HT1080 (cell line): ENCODE measurements around the gene CAMK4. TPM values are rescaled to one million over a fixed set of nuclear protein-coding genes. Genes with fewer than 3 reads are reported as not detected.
A peak's percentile ranks its signal among the peaks of the same experiment; 100 is the strongest.

Source experiments
- DNase-seq: peaks from one replicate; pipeline ENCODE4 v3.0.0-alpha.2; 2015; ENCODE audit warnings: low read depth
- polyA plus RNA-seq, 2 experiments: library from polyadenylated mRNA; depleted of rRNA; stranded (reverse); fragments of >200 nt; gene quantifications; 2 replicates each; pipeline ENCODE4 v1.2.3, GENCODE V29; 2015
- total RNA-seq: library from RNA; depleted of rRNA; stranded (reverse); fragments of >200 nt; shearing (Covaris generic); gene quantifications from 2 replicates; pipeline ENCODE4 v1.2.3, GENCODE V29; 2014; rRNA removed

The CAMK4 gene
- total RNA-seq, result 28.0 and 35.4 TPM in 2 replicates
- 11.8 and 12.5 TPM in 2 replicates for polyA plus RNA-seq (2015; cell fraction: cytosol; rRNA removed)
- 5.4 and 6.8 TPM in 2 replicates for polyA plus RNA-seq (2015; cell fraction: nucleus; rRNA removed)

- DNase-seq, result peak; percentile 89
Measured at GRCh38 chr5:111223787-111224560, at the start of gene CAMK4. TSS of gene CAMK4 (plus strand) at chr5:111224384. CDS start at chr5:111224484, 100 bp downstream.

GRCh38 chr5:111183064-111183463, 41.1 kb upstream of the CAMK4 start:
- no peak for DNase-seq

DNA sequence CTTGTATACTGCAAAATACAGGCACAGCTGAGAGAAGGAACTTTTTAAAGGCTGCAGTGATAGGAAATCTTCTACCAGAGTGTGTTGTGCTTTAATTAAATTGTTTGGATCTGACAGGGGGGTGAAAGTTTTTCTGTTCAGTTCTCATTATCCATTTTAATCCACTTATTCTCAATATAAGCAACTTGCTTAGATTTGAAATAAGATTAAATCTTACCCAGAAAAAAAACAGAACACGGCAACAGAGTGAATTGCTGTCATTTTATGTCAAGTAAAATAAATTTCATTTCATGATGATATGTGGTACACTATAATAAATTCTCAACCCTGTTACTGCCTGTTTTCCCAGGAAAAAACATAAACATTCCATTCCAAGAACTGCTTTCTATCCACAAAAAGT, 37.1 kb upstream of the CAMK4 start:
- DNase-seq, result no peak

- DNase-seq, result no peak
Measured at GRCh38 chr5:111194053-111194452, 30.1 kb upstream of the CAMK4 start.

DNA sequence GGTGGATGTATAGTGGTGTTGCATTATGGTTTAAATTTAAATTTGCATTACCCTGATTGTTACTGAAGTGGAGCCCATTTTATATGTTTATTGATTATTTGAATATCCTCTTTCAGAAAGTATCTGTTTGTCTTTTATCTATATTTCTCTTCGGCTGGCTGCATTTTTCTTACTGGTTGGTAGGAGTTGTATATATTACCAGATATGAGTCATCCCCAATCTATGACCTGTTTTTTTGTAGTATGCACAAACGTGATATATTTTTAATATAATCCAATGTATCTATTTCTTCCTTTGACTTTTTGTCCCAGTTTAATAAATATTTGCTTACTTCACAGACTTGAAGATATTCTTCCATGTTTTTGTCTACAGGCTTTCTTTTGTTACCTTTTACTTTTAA, 29.3 kb upstream of the CAMK4 start:
- no peak for DNase-seq

DNA sequence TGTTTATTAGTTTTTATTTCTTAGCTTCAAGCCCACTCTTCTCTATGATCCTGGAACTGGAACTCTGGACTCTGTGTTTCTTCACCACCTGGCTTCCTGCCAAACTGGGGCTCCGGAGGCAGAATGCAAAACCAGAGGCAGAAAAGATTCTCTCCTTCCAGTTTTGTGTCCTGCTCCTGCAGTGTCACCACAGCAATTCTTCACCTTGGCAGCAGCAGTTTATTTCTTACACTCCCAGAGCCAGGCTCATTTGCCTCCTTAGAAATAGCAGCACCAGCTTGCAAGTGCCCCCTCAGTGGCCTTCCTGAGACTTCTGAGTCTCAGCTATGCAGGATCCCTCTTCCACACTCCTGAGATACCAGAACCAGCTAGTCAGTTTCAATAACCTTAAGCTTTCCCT, 26.7 kb upstream of the CAMK4 start:
- DNase-seq, result peak; percentile 7

GRCh38 chr5:111198281-111198966, 25.8 kb upstream of the CAMK4 start:
- no peak for DNase-seq

DNA sequence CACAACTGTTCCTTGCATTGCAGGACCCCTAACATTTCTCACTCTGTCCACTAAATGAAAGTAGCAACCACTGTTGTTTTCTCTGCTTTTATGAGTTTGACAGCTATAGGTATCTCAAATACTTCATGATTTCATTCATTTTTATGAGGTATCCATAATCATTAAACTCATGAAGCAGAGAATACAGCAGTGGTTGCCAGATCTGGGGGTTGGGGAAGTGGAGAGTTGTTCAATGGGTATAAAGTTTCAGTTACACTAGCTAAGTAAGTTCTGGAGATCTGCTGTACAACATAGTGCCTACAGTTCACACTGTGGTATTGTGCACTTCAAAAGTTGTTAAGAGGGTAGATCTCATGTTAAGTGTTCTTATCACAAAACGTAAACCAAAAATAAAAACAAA, 23.4 kb upstream of the CAMK4 start:
- DNase-seq, result no peak

DNA sequence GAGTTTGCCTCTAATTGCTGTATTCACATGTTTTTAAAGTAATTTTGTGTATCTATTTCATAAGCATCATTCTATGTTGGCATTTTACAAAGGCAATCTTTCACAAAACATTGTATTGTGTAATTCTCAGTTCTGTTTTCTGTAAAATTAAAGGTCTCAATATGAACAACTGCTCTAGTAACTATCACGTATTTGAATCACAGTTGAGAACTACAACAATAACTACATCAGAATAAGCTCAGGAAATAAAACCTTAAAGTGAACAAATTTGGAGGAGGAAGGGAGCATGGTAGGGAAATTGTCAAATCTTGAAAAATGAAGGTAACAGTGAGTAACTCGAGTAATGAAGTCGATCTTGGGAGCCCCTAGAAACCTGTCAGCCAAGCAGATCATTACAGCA, 22.5 kb upstream of the CAMK4 start:
- no peak for DNase-seq

- no peak for DNase-seq
Measured at GRCh38 chr5:111211341-111211740, 12.8 kb upstream of the CAMK4 start.

DNA sequence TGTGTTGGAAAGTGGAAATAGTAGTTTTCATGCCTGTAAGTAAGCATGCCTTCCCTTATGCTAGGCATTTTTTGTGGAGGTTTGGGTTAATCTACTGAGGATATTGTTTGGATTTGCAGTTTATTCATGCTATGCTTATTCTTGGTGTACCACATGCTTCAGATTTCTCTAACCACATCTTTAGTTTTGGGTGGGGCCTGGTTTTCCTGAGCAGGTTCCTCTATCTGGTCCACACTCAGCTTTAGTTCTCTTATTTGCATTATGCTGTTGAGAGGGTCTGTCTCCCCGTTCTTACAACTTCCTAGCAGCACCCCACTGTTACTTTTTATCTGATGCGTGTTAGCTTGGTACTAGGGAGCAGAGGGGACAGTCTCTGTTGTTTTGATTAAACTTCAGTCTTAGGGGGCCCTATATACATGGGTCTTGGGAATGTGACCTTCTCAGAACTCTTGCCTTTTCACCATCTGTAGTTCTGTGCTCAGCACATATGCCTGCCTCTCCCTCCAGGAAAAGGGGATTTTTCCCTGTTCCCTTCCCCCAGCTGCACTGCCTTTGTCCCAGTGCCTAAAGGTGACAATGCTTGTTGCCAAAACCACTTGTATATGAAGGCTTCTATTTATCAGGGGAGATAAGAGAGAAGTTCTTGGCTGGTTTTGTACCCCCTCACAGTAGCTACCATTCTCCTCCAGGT, 10.0 kb upstream of the CAMK4 start:
- no peak for DNase-seq

DNA sequence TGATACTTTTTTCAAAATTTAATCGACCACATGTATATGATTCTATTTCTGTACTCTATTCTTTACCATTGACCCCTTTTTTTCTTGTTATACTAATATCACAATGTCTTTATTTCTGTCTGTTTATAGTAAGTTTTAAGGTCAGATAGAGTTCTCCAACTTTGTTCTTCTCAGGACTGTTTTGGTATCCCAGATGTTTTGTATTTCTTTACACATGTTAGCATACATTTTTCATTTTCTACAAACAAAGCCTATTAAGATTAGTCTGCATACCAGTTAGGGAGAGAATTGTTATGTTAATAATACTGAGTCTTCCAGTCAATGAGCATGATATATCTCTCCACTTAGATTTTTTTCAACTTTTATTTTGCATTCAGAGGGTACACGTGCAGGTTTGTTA, 8.2 kb upstream of the CAMK4 start:
- DNase-seq, result no peak

GRCh38 chr5:111221139-111221538, 3.0 kb upstream of the CAMK4 start:
- DNase-seq, result no peak

DNA sequence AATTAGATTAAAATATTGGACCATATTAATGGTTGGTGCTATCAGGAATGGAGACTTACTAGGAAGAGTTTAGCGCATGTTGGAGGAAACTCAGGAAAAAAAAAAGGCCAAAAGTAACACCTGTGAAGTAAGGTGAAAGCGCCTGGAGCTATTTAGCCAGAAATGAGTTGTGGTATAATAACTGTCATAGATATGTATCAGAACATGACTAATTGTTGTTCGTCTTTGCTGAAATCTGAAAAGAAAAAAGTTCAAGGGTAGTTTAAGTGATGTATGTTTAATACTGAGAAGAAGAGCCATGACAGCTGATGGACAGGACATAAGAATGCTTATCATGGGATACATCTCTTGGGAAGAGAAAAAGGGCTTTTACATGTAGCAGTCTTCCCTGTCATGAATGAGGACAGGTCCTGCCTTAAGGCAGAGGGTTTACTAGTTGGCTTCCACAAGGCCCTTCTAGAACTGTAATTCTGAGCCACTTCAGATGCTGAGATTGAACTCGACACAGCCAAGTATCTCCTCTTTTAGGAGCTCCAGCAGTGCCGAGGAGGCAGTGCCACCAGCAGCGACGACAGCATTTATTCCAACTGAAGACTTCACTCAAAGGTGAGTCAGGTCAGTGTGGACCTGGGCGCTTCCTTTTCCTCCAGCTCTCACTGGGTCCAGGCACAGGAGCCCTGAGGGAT, 940 bp upstream of the CAMK4 start:
- no peak for DNase-seq

GRCh38 chr5:111224561-111225345, 569 bp downstream of the CAMK4 start:
- no peak for DNase-seq

DNA sequence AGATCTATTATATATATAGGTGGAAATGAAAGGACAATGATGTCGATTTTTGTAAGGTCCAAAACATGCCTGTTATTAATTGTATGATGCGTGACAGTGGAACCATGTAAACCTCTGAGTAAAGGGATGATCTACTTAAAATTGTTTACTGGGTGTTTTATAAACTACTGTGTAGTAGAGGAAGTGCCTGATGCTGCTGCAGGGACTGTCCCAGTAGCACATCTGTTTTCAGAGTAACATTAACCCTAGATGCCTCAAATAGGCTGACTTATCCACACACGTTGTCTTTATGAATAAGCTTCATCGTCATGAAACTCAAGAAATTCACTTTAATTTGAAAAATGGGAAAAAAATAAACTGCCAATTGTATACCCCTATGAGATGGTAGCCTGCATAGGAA, 1.7 kb downstream of the CAMK4 start:
- DNase-seq, result no peak

DNA sequence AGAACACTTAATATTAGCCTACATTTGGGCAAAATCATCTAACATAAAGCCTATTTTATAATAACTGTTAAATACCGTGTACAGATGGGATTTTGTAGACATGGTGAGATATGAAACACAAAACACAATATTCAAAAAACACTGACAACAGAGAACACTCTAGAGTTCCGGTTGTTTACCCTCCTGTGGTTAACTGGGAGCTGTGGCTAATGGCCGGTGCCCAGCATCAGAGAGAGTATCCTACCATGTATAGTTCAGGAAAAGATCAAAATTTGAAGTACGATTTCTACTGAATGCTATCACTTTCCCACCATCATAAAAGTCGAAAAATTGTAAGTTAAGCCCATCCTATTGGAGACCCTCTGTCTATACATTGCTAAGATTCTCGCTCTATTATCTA, 2.4 kb downstream of the CAMK4 start:
- DNase-seq, result no peak

- DNase-seq, result no peak
Measured at GRCh38 chr5:111227226-111227782, 3.1 kb downstream of the CAMK4 start.

- peak; percentile 74 for DNase-seq
Measured at GRCh38 chr5:111227801-111228200, 3.6 kb downstream of the CAMK4 start.

GRCh38 chr5:111228520-111229220, 4.5 kb downstream of the CAMK4 start:
- no peak for DNase-seq
